ENCODE results near the gene GET4. TPM values are rescaled to one million over a fixed set of nuclear protein-coding genes. Genes with fewer than 3 reads are reported as not detected.

The GET4 gene
- total and polyA plus RNA-seq, 2 experiments from 2014 or later = 48.3 to 102 TPM

DNA sequence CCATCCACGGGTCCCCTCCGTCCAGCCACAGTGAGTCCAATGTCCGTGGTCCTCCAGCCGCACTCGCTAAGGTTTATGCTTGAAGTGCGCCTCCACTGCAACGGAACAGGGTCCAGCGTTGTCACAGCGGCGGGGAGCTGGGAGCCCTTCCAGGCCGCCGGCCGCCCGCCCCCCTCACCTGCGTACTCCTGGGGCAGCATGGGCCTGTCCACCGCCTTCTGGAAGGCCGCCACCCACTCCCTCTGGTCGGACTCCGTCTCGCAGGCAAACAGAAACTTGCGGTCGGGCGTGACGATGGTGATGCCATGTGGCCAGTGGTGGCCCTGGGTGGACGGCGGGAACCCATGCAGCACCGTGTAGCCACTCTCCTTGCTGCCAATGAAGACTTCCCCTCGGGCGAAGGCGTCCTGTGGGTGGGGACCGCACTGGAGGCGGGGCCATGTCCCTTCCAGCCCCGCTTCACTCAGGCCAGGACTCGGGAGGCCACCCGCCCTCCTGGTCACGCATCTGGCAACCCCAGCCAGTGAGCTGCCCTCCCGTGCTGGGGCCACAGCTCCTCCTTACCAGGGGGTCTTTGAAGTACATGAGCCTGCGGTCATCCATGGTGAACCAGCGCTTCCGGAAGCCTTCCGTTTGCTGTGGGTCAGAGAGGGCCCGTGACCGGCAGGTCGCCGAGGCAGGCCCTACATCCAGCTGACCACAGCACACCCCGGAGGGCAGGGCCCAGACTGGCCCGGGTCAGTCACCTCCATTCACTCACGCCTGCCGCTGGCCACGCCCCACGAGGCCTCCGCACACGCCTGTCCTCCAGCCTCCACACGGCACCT, 22.7 kb downstream of the GET4 start:
- TF ChIP-seq, protein P1, sequence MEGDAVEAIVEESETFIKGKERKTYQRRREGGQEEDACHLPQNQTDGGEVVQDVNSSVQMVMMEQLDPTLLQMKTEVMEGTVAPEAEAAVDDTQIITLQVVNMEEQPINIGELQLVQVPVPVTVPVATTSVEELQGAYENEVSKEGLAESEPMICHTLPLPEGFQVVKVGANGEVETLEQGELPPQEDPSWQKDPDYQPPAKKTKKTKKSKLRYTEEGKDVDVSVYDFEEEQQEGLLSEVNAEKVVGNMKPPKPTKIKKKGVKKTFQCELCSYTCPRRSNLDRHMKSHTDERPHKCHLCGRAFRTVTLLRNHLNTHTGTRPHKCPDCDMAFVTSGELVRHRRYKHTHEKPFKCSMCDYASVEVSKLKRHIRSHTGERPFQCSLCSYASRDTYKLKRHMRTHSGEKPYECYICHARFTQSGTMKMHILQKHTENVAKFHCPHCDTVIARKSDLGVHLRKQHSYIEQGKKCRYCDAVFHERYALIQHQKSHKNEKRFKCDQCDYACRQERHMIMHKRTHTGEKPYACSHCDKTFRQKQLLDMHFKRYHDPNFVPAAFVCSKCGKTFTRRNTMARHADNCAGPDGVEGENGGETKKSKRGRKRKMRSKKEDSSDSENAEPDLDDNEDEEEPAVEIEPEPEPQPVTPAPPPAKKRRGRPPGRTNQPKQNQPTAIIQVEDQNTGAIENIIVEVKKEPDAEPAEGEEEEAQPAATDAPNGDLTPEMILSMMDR (IDR thresholded peaks at IDR 0.05; ENCODE audit: poor library complexity) = no peak
- WGBS (ENCODE audit: low lambda C conversion rate, missing lambda C conversion rate) = 92% methylated on average over 52 of the region's 54 CpGs

DNA sequence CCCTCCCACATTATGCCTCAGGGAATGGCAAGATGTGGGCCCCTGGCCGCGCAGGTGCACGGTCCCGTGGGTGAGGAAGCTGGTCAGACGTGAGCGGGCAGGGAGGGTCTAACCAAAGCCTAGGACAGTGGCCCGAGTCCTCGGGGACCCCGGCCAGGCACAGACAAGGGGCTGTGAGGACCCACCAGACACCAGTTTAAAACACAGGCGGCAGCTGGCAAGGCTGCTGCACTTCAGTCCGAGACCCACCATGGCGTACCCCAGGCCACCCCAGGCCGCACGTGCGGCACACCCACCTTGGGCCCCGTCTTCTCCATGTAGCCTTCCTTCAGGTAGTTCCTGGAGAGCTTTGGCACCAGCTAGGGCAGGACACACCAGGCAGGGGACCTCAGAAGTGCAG, 23.5 kb downstream of the GET4 start:
- Histone ChIP-seq H3K36me3 (replicated peaks; ENCODE audit: insufficient read depth, low read depth) (no peaks in the 10 kb centered on the region), H3K79me2 (no peaks in the 10 kb centered on the region)
- 92% methylated on average over 16 of the region's 16 CpGs for WGBS (ENCODE audit: low lambda C conversion rate, missing lambda C conversion rate)

More for the DNA sequence above, 22.7 kb downstream of the GET4 start:
- Histone ChIP-seq H2AFZ (no peak overlapping the region), H3K36me3 (replicated peaks; ENCODE audit: insufficient read depth, low read depth) (no peaks in the 10 kb centered on the region), H4K20me1 (ENCODE audit: insufficient read depth, poor library complexity, severe bottlenecking) (no peaks in the 10 kb centered on the region), H3K4me3 (no peak overlapping the region), H3K9me3 (ENCODE audit: low read depth) (no peaks in the 10 kb centered on the region), H3K27ac (no peak overlapping the region), H3K4me1 (ENCODE audit: insufficient read depth) (no peaks in the 10 kb centered on the region), H3K9me2 (replicated peaks; ENCODE audit: insufficient read depth) (no peaks in the 10 kb centered on the region), H3K4me2 (no peak overlapping the region), H3K79me2 (no peaks in the 10 kb centered on the region), H3K27me3 (no peaks in the 10 kb centered on the region)
- DNase-seq (ENCODE audit: low spot score) = no peak

DNA sequence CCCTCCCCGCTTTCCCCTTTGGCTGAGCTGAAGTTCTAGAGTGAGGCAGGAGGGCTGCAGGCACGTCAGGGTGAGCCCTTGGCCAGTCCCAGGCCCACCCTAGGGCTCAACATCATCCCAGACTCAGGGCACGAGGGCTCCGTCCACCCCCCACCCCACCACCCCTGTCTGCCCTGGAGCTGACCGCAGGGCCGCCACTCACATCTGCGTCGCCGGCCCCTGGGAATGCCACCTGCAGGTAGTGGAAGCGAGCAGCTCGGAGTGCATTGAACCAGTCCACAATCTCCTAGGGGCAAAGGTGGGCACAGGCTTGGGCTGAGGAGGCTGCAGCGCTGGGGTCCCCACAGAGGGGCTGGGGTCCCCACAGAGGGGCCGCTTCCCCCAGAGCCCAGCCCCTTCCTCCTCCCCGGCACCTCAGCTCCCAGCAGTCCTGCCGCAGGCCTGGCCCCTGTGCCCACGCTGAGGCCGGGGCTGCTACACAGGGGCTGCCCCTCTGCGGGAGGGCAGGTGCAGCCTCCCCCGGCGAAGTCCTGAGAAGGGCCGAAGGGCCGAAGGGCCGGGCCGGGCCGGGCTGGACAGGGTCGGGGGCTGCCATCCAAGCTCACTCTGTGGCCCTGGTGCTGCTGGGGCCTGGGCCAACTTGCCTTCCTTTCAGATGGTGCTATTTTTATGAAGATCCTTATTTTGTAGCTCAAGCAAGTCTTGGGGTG, 24.1 kb downstream of the GET4 start:
- Histone ChIP-seq H3K79me2 (no peaks in the 10 kb centered on the region), H3K4me1 (ENCODE audit: insufficient read depth) (no peaks in the 10 kb centered on the region), H3K4me2 (no peak overlapping the region), H2AFZ (no peak overlapping the region), H3K36me3 (replicated peaks; ENCODE audit: insufficient read depth, low read depth) (no peaks in the 10 kb centered on the region), H3K4me3 (no peak overlapping the region), H4K20me1 (ENCODE audit: insufficient read depth, poor library complexity, severe bottlenecking) (no peaks in the 10 kb centered on the region), H3K9me2 (replicated peaks; ENCODE audit: insufficient read depth) (no peaks in the 10 kb centered on the region), H3K9me3 (ENCODE audit: low read depth) (no peaks in the 10 kb centered on the region), H3K27me3 (peaks cover 6% of the 10 kb centered on the region), H3K27ac (no peak overlapping the region)
- DNase-seq (ENCODE audit: low spot score) = no peak
- 93% methylated on average over 20 of the region's 26 CpGs for WGBS (ENCODE audit: low lambda C conversion rate, missing lambda C conversion rate)
- TF ChIP-seq, protein P1 (IDR thresholded peaks at IDR 0.05; ENCODE audit: poor library complexity) = no peak
- TF ChIP-seq EZH2 (IDR thresholded peaks at IDR 0.05; ENCODE audit: borderline replicate concordance) (no peak), EZH2phosphoT487 (IDR thresholded peaks at IDR 0.05; ENCODE audit: low read depth, severe bottlenecking, unreplicated experiment) (no peak)

More for the DNA sequence above, 23.5 kb downstream of the GET4 start:
- no peaks in the 10 kb centered on the region for H3K27me3 ChIP-seq
- H3K9me3 ChIP-seq (ENCODE audit: low read depth) = no peaks in the 10 kb centered on the region
- H3K4me3 ChIP-seq = no peak overlapping the region
- no peaks in the 10 kb centered on the region for H4K20me1 ChIP-seq (ENCODE audit: insufficient read depth, poor library complexity, severe bottlenecking)
- H3K9me2 ChIP-seq (replicated peaks; ENCODE audit: insufficient read depth) = no peaks in the 10 kb centered on the region
- no peak for DNase-seq (ENCODE audit: low spot score)
- H3K4me2 ChIP-seq = no peak overlapping the region
- TF ChIP-seq EZH2 (IDR thresholded peaks at IDR 0.05; ENCODE audit: borderline replicate concordance) (no peak), EZH2phosphoT487 (IDR thresholded peaks at IDR 0.05; ENCODE audit: low read depth, severe bottlenecking, unreplicated experiment) (no peak)
- TF ChIP-seq, protein P1 (IDR thresholded peaks at IDR 0.05; ENCODE audit: poor library complexity) = no peak
- H2AFZ ChIP-seq = no peak overlapping the region
- H3K27ac ChIP-seq = no peak overlapping the region
- H3K4me1 ChIP-seq (ENCODE audit: insufficient read depth) = no peaks in the 10 kb centered on the region

Measured in hepatocyte (in vitro differentiated cells).